ENCODE data around the gene NEGR1.

GRCh38 chr1:71562298-71562697, 720.0 kb downstream of the NEGR1 start:
- TF ChIP-seq CTCF (IDR thresholded peaks at IDR 0.05) (no peak), POLR2A (IDR thresholded peaks at IDR 0.05) (no peak)

All from testis (tissue), 2 donors.